Measurements from ENCODE around the gene TNRC6A. TPM values are rescaled to one million over a fixed set of nuclear protein-coding genes. Genes with fewer than 3 reads are reported as not detected.

Gene TNRC6A
- total and polyA plus RNA-seq, 4 donors, result 10.3 to 93.0 (median 29.8) TPM

DNA sequence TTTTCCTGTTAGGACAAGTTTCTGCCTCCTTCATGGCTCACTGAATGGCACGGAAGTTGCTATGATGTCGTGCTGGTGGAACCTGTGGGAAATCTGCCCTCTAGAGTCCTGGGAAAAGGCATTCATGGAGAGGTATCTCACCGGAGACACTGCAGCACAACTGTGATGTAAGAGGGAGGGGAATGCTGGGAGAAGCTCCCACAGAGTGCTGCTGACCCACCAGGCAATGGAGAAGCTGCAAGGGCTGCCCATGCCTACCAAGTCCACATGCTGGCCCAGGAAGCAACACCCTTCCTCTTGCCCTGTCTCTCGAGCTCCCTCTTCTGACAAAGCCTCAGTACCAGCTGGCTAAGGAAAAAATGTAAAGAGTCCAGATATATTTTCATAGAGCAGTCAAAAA, 71.1 kb downstream of the TNRC6A start:
- Histone ChIP-seq H3K9ac (ENCODE audit: insufficient read depth in 1 of 2, low read length in 2 of 2) (no peak overlapping the region), H3K36me3 (ENCODE audit: control insufficient read depth in 4 of 4, insufficient read depth in 4 of 4, low read length in 4 of 4) (peaks cover 32 to 78% (median 56%) of the 10 kb centered on the region in 4 donors), H3K4me3 (no peak overlapping the region), H3K9me3 (ENCODE audit: control insufficient read depth in 4 of 4, insufficient read depth in 3 of 4, low read length in 3 of 4) (no peaks in the 10 kb centered on the region), H3K27ac (ENCODE audit: low read depth in 1 of 2, low read length in 1 of 2) (no peak overlapping the region), H3K4me1 (ENCODE audit: control insufficient read depth in 5 of 5, insufficient read depth in 5 of 5, low read length in 5 of 5) (peaks cover 0 to 3% (median 0%) of the 10 kb centered on the region in 5 donors), H3K27me3 (ENCODE audit: control insufficient read depth in 3 of 3, insufficient read depth in 3 of 3, low read length in 2 of 3) (no peaks in the 10 kb centered on the region)
- DNase-seq, result no peak
- ATAC-seq (ENCODE audit: insufficient read depth, low FRiP score), result no peak
- TF ChIP-seq, protein P1, sequence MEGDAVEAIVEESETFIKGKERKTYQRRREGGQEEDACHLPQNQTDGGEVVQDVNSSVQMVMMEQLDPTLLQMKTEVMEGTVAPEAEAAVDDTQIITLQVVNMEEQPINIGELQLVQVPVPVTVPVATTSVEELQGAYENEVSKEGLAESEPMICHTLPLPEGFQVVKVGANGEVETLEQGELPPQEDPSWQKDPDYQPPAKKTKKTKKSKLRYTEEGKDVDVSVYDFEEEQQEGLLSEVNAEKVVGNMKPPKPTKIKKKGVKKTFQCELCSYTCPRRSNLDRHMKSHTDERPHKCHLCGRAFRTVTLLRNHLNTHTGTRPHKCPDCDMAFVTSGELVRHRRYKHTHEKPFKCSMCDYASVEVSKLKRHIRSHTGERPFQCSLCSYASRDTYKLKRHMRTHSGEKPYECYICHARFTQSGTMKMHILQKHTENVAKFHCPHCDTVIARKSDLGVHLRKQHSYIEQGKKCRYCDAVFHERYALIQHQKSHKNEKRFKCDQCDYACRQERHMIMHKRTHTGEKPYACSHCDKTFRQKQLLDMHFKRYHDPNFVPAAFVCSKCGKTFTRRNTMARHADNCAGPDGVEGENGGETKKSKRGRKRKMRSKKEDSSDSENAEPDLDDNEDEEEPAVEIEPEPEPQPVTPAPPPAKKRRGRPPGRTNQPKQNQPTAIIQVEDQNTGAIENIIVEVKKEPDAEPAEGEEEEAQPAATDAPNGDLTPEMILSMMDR (IDR thresholded peaks at IDR 0.05; ENCODE audit: control extremely low read depth, extremely low read depth), result no peak
- WGBS, 2 donors, result 91 to 92% methylated on average over 4 of the region's 4 CpGs

DNA sequence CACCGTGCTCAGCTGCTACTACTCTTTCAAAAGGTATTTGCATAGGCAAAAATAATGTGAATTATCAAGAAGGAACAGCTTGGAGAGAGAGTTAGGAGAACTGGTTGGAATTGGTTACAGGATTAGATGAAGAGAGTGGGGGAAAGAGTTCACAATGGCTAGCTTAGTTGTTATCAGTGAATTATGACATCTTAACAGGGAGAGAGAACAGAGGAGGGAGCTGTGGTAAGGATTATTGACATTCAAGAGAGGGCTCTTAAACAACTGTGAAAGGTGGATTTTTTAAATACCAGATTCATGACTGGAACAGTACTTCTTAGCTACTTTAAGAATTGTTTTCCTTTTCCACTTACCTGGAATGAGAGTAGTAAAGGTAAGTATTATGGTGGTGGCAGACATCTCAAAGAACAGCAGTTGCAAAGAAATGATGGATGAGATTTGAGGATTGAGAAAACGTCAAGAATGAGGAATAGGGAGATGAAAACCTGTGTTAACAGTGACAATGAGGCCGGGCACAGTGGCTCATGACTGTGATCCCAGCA, 72.4 kb downstream of the TNRC6A start:
- Histone ChIP-seq H3K27ac (ENCODE audit: low read depth in 1 of 2, low read length in 1 of 2) (no peak overlapping the region), H3K27me3 (ENCODE audit: control insufficient read depth in 3 of 3, insufficient read depth in 3 of 3, low read length in 2 of 3) (no peaks in the 10 kb centered on the region), H3K9ac (ENCODE audit: insufficient read depth in 1 of 2, low read length in 2 of 2) (no peak overlapping the region), H3K36me3 (ENCODE audit: control insufficient read depth in 4 of 4, insufficient read depth in 4 of 4, low read length in 4 of 4) (peaks cover 42 to 76% (median 59%) of the 10 kb centered on the region in 4 donors), H3K4me1 (ENCODE audit: control insufficient read depth in 5 of 5, insufficient read depth in 5 of 5, low read length in 5 of 5) (peaks cover 0 to 3% (median 0%) of the 10 kb centered on the region in 5 donors), H3K4me3 (no peak overlapping the region), H3K9me3 (ENCODE audit: control insufficient read depth in 4 of 4, insufficient read depth in 3 of 4, low read length in 3 of 4) (no peaks in the 10 kb centered on the region)
- ATAC-seq (ENCODE audit: insufficient read depth, low FRiP score) (peak; percentile 71), DNase-seq (peak in 2 of 3 donors; percentile 33 to 67)
- TF ChIP-seq, protein P1 (IDR thresholded peaks at IDR 0.05; ENCODE audit: control extremely low read depth, extremely low read depth), result no peak
- WGBS, 2 donors, result 74 to 86% methylated on average over 3 of the region's 3 CpGs

DNA sequence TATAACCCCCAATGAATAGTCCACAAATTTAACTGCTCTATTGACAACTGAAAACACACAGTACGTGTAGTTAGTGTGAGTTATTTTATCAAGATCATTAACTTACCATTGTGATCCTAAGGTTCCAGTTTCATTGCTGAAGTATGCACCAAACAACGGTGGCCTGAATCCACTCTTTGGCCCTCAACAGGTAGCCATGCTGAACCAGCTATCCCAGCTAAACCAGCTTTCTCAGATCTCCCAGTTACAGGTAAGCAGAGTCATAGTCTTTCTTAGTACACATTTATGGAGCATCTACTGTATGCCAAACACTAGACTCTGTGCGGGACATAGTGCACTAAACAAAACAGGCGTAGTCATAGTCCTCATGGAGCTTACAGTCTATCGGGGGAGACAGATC, 76.0 kb downstream of the TNRC6A start:
- ATAC-seq (ENCODE audit: insufficient read depth, low FRiP score) (no peak), DNase-seq (no peak)
- no peaks in the 10 kb centered on the region for H3K27me3 ChIP-seq (ENCODE audit: control insufficient read depth in 3 of 3, insufficient read depth in 3 of 3, low read length in 2 of 3)
- TF ChIP-seq, protein P1 (IDR thresholded peaks at IDR 0.05; ENCODE audit: control extremely low read depth, extremely low read depth), result no peak
- peaks cover 0 to 2% (median 0%) of the 10 kb centered on the region in 5 donors for H3K4me1 ChIP-seq (ENCODE audit: control insufficient read depth in 5 of 5, insufficient read depth in 5 of 5, low read length in 5 of 5)
- 96 to 97% methylated on average over 5 of the region's 5 CpGs for WGBS, 2 donors
- peaks cover 41 to 61% (median 50%) of the 10 kb centered on the region in 4 donors for H3K36me3 ChIP-seq (ENCODE audit: control insufficient read depth in 4 of 4, insufficient read depth in 4 of 4, low read length in 4 of 4)
- H3K9me3 ChIP-seq (ENCODE audit: control insufficient read depth in 4 of 4, insufficient read depth in 3 of 4, low read length in 3 of 4), result no peaks in the 10 kb centered on the region
- no peak overlapping the region for H3K27ac ChIP-seq (ENCODE audit: low read depth in 1 of 2, low read length in 1 of 2)
- no peak overlapping the region for H3K9ac ChIP-seq (ENCODE audit: insufficient read depth in 1 of 2, low read length in 2 of 2)
- H3K4me3 ChIP-seq, result no peak overlapping the region

DNA sequence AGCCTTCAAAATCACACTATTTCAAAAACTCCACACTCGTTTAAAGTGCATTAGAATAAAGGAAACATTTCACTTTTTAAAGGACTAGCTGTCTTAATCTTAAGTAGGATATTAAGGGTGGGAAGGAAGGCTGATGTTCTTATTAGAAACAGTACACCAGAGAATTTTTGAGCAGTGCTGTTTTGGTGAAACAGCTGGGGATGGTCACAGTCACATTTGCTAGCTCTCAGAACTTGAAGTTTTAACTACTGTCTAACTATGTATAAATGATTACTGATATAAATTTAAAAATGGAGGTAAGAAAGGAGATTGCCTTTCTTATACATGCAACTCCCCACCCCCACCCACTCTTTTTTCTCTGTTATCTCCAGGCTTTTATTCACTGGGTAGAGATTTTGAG, 77.8 kb downstream of the TNRC6A start:
- Histone ChIP-seq H3K4me1 (ENCODE audit: control insufficient read depth in 5 of 5, insufficient read depth in 5 of 5, low read length in 5 of 5) (no peaks in the 10 kb centered on the region), H3K9ac (ENCODE audit: insufficient read depth in 1 of 2, low read length in 2 of 2) (no peak overlapping the region), H3K9me3 (ENCODE audit: control insufficient read depth in 4 of 4, insufficient read depth in 3 of 4, low read length in 3 of 4) (no peaks in the 10 kb centered on the region), H3K27me3 (ENCODE audit: control insufficient read depth in 3 of 3, insufficient read depth in 3 of 3, low read length in 2 of 3) (no peaks in the 10 kb centered on the region), H3K36me3 (ENCODE audit: control insufficient read depth in 4 of 4, insufficient read depth in 4 of 4, low read length in 4 of 4) (peaks cover 37 to 60% (median 53%) of the 10 kb centered on the region in 4 donors), H3K27ac (ENCODE audit: low read depth in 1 of 2, low read length in 1 of 2) (no peak overlapping the region), H3K4me3 (no peak overlapping the region)
- DNase-seq, result peak in 2 of 3 donors; percentile 42 to 75
- 64 to 69% methylated on average over 1 of the region's 1 CpG for WGBS, 2 donors
- TF ChIP-seq, protein P1 (IDR thresholded peaks at IDR 0.05; ENCODE audit: control extremely low read depth, extremely low read depth), result no peak
- ATAC-seq (ENCODE audit: insufficient read depth, low FRiP score), result no peak

Data from lung (tissue), 12 donors.